Lower leg skin (tissue), 4 donors: ENCODE results near the gene EPC1. TPM values are rescaled to one million over a fixed set of nuclear protein-coding genes. Genes with fewer than 3 reads are reported as not detected.
"Not testable (repeated sequence)": the region's sequence is repeated elsewhere in the genome, so short reads cannot be mapped to it uniquely, and the experiment has no call there.

Experiments
- DNase-seq, 2 donors: peaks; one replicate each; pipeline ENCODE4 v3.0.0-alpha.2; 2019; ENCODE audit warnings: low spot score in 2 of 2
- H3K4me3 ChIP-seq: fragments of 200-600 bp; sonication (generic); 2 replicates; pipeline ENCODE4 v1.5.1; 2017; ENCODE audit warnings: mild to moderate bottlenecking, low read depth; ENCODE audit not compliant: poor library complexity, severe bottlenecking
- POLR2A ChIP-seq, 2 donors: fragments of 450-650 bp; IDR thresholded peaks; one replicate each; pipeline ENCODE4 v1.6.1; 2016 to 2017; ENCODE audit warnings: antibody characterized with exemption in 2 of 2, mild to moderate bottlenecking in 1 of 2, moderate library complexity in 1 of 2
- WGBS, 2 donors: methylation state at CpG; one replicate each; pipeline ENCODE4 v1.1.5; 2018; 5-methylcytosine and 5-hydroxymethylcytosine counted together
- intact Hi-C: fragments of 100-400 bp; cut with DNase I; formaldehyde crosslinking; loops from one replicate; pipeline ENCODE4 v1.15.0; 2023; ENCODE audit warnings: low total_unique reads
- total RNA-seq, 4 donors: library from RNA; depleted of rRNA; stranded (reverse); fragments of >200 nt; gene quantifications; one replicate each; pipeline ENCODE4 v1.1.0, GENCODE V29; 2016
- TF ChIP-seq, protein P1 (sequence below), 3 donors: fragments of 450-650 bp; IDR thresholded peaks; one replicate each; pipeline ENCODE4 v1.5.1; 2016; ENCODE audit warnings: antibody characterized with exemption in 3 of 3, mild to moderate bottlenecking in 3 of 3, moderate library complexity in 2 of 3

Gene EPC1
- total RNA-seq, 4 donors from 2014 or later, result 33.9 to 42.3 (median 36.8) TPM

- 17 to 26% methylated on average over 7 of the region's 7 CpGs for WGBS, 2 donors
- intact Hi-C loops, result no loop called here
- no peak overlapping the region for H3K4me3 ChIP-seq
- peak in 1 of 2 donors; percentile 94 for DNase-seq
- TF ChIP-seq POLR2A (IDR thresholded peaks at IDR 0.05), result no peak
- TF ChIP-seq, protein P1, sequence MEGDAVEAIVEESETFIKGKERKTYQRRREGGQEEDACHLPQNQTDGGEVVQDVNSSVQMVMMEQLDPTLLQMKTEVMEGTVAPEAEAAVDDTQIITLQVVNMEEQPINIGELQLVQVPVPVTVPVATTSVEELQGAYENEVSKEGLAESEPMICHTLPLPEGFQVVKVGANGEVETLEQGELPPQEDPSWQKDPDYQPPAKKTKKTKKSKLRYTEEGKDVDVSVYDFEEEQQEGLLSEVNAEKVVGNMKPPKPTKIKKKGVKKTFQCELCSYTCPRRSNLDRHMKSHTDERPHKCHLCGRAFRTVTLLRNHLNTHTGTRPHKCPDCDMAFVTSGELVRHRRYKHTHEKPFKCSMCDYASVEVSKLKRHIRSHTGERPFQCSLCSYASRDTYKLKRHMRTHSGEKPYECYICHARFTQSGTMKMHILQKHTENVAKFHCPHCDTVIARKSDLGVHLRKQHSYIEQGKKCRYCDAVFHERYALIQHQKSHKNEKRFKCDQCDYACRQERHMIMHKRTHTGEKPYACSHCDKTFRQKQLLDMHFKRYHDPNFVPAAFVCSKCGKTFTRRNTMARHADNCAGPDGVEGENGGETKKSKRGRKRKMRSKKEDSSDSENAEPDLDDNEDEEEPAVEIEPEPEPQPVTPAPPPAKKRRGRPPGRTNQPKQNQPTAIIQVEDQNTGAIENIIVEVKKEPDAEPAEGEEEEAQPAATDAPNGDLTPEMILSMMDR (IDR thresholded peaks at IDR 0.05), result peak in 1 of 3 donors; percentile 69
Measured at GRCh38 chr10:32367793-32368453, 21.0 kb upstream of the EPC1 start.

- no peak overlapping the region for H3K4me3 ChIP-seq
- no peak for DNase-seq
- TF ChIP-seq, protein P1 (IDR thresholded peaks at IDR 0.05), result no peak
- TF ChIP-seq POLR2A (IDR thresholded peaks at IDR 0.05), result no peak
- WGBS, 2 donors, result 44 to 55% methylated on average over 3 of the region's 3 CpGs
- intact Hi-C loops, result no loop called here
Measured at GRCh38 chr10:32366588-32366987, 19.6 kb upstream of the EPC1 start.

- intact Hi-C loops, result no loop called here
- TF ChIP-seq, protein P1 (IDR thresholded peaks at IDR 0.05), result no peak
- no peak for TF ChIP-seq POLR2A (IDR thresholded peaks at IDR 0.05)
- H3K4me3 ChIP-seq, result no peak overlapping the region
- DNase-seq, result no peak
- WGBS, 2 donors, result 38 to 61% methylated on average over 4 of the region's 4 CpGs
Measured at GRCh38 chr10:32366111-32366510, 19.2 kb upstream of the EPC1 start.

DNA sequence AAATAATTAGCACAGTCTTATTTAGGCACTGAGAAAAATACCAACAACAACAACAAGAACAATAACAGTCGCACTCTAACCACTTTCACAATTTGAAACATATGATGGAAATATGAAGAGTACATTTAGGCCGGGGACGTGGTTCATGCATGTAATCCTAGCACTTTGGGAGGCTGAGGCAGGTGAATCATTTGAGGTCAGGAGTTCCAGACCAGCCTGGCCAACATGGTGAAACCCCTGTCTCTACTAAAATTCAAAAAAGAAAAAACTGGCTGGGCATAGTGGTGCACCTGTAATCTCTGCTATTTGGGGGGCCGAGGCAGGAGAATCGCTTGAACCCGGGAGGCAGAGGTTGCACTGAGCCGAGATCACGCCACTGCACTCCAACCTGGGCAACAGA lies 18.4 kb upstream of the EPC1 start:
- H3K4me3 ChIP-seq, intact Hi-C loops, DNase-seq: not testable (repeated sequence)
- WGBS, 2 donors, result 92 to 96% methylated on average over 8 of the region's 8 CpGs

- no peak overlapping the region for H3K4me3 ChIP-seq
- TF ChIP-seq, protein P1 (IDR thresholded peaks at IDR 0.05), result no peak
- no peak for TF ChIP-seq POLR2A (IDR thresholded peaks at IDR 0.05)
- intact Hi-C loops, result no loop called here
- DNase-seq, result no peak
- WGBS, 2 donors, result 85% methylated on average over 6 of the region's 6 CpGs
Measured at GRCh38 chr10:32362571-32362970, 15.6 kb upstream of the EPC1 start.

GRCh38 chr10:32360884-32361283 lies 13.9 kb upstream of the EPC1 start:
- no peak for TF ChIP-seq POLR2A (IDR thresholded peaks at IDR 0.05)
- TF ChIP-seq, protein P1 (IDR thresholded peaks at IDR 0.05), result no peak
- intact Hi-C loops, result no loop called here
- H3K4me3 ChIP-seq, result no peak overlapping the region
- DNase-seq, result no peak
- 84 to 90% methylated on average over 2 of the region's 2 CpGs for WGBS, 2 donors
